Stimulated activated naive CD8-positive, alpha-beta T cell treated with anti-CD3 and anti-CD28 coated beads, Interleukin-15, Interleukin-2, amounts not matched to agents 100 U/mL and 50 U/mL, for 24 hours (primary cell): Measurements from ENCODE around the gene SBDS.
"Not testable (repeated sequence)": the region's sequence is repeated elsewhere in the genome, so short reads cannot be mapped to it uniquely, and the experiment has no call there.

Experiments used
- ATAC-seq: fragments of 150-1000 bp; cut with Tn5 transposase; one replicate; pipeline ENCODE4 v1.10.0; 2021
- DNase-seq: peaks from one replicate; pipeline ENCODE4 v3.0.0; 2021

The SBDS gene

DNA sequence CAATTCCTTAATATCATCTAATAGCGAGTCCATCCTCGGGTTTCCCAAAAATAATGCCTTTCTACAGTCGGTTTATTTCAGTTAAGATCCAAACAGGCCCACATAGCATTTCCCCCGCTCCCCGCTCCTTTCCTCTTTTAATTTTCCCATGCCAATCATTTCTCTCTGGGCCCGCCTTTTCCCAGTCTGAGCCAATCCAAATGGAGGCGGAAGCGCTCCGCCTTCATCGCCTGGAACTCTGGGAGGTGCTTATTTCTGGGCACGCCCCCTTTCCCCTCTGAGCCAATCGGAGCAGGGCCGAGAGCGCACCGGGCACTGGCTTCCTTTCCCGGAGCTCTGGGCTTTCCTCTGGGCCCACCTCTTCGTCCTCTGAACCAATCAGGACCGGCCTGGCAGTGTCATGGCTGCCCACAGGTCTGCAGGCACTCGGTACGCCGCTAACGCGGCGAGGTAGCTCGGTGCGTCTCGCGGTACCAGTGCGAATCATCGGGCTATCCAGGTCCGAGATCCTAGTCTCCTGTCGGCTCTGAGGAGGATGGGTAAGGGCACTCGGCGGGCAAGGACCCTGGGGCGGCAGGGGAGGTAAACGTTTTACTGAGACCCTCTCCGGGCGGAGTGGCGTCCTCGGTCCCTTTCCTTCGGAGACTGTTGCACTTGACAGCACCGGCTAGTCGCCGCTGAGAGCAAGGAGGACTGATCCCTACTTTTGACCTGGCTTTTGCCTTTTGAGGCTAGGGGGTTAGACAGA lies 1.2 kb upstream of the SBDS start, which contains the start of gene TYW1:
Gene TYW1 (plus strand): TSS at position 390 of the 748 bp plus-strand sequence. CDS start 146 bp downstream, at position 536.
- peak; percentile 95 for ATAC-seq
- DNase-seq = peak; percentile 97

GRCh38 chr7:66994691-66995049 lies 716 bp downstream of the SBDS start:
- DNase-seq = peak; percentile 42
- peak; percentile 57 for ATAC-seq

DNA sequence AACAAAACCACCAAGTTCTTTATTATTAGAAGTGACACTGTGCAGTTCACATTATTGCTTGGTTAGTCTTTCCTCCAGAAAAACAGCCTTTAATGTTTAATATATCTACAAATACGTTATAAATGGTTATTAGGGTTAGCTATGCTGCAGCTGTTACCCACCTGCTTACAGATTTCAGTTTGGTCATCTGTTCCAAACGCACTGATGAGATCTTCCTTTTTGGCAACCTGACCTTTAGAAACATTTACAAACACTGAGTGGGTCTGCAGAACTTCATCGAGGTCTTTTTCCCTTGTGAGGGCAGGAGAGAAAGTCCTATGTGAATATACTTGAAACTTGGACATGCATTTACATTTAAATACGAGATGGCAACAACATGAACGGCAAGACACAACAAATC lies 1.3 kb downstream of the SBDS start:
- DNase-seq, ATAC-seq: not testable (repeated sequence)

- not testable (repeated sequence) for DNase-seq, ATAC-seq
These were observed 5.8 kb downstream of the SBDS start for GRCh38 chr7:66989552-66989951.

GRCh38 chr7:66980336-66980735 lies 15.1 kb downstream of the SBDS start:
- not testable (repeated sequence) for ATAC-seq, DNase-seq

DNA sequence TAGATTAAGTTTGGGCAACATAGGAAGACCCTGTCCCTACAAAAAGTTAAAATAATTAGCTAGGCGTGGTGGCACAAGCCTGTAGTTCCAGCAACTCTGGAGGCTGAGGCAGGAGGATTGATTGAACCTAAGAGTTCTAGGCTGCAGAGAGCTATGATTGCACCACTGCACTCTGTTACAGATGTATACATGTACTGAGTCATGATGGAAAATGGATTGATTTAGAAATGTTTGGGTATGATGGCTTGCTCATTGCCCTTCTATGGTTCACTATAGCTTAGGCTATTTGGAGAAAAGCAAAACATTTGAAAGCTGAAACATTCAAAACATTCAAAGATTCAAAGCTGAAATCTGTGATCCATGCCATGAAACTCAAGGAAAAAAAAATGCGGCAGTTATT lies 16.4 kb downstream of the SBDS start:
- DNase-seq, ATAC-seq: not testable (repeated sequence)

- DNase-seq, ATAC-seq: not testable (repeated sequence)
These were observed 17.1 kb downstream of the SBDS start for GRCh38 chr7:66978312-66978711.

GRCh38 chr7:66974986-66975590 lies 20.3 kb downstream of the SBDS start:
- DNase-seq (no peak), ATAC-seq (no peak)

- no peak for ATAC-seq
- DNase-seq = no peak
These were observed 25.1 kb downstream of the SBDS start for GRCh38 chr7:66970310-66970709.

GRCh38 chr7:66969001-66969400 lies 26.4 kb downstream of the SBDS start:
- not testable (repeated sequence) for DNase-seq, ATAC-seq

DNA sequence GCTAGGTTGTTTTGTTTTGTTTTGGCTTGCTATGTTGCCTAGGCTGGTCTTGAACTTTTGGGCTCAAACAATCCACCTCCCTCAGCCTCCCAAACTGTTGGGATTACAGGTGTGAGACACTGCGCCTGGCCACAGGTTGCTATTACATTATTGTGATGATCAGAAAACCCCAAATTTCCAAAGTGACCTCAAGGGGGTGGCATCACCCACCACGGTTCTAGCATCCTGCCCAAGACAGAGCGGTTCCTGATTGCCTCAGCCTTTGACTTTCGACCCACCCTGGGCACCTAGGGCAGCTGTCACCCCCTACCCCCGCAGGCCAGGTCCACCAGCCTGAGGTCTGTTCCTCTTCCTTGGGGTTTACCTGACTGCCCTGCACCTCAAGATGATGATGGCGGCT lies 28.4 kb downstream of the SBDS start:
- DNase-seq = no peak
- ATAC-seq = no peak

GRCh38 chr7:66964411-66964810 lies 31.0 kb downstream of the SBDS start:
- ATAC-seq = no peak
- no peak for DNase-seq

DNA sequence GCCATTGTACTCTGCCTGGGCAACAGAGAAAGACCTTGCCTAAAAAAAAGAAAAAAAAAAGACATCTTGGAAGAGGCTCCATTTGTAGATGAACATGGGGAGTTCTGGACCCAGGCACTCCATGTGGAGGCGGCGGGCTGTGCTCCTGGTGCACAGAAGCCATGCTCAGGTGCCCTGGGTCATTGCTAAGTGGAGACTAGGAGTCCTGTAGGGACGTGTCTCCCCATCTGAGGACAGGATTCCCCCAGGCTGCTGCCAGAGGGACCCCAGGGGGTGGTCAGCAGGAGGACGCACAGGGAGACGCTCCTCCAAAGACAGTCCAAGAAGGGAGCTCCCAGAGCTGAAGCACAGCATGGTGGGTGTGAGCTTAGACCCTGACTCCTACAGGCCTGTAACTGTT lies 34.3 kb downstream of the SBDS start:
- ATAC-seq = no peak

DNA sequence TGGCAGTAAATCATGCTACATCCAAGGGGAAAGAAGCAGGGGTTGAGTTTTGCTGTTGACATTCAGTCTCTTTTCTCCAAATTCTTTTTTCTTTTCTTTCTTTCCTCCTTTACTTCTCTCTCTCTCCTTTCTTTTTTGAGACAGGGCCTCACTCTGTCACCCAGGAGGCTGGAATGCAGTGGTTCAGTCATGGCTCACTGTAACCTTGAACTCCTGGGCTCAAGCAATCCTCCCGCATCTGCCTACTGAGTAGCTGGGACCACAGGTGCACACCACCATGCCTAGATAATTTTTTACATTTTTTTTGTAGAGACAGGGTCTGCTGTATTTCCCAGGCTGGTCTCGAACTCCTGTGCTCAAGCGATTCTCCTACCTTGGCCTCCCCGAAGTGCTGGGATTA lies 35.2 kb downstream of the SBDS start:
- no peak for ATAC-seq
- DNase-seq = no peak

More for the DNA sequence above, 34.3 kb downstream of the SBDS start:
- DNase-seq = no peak

DNA sequence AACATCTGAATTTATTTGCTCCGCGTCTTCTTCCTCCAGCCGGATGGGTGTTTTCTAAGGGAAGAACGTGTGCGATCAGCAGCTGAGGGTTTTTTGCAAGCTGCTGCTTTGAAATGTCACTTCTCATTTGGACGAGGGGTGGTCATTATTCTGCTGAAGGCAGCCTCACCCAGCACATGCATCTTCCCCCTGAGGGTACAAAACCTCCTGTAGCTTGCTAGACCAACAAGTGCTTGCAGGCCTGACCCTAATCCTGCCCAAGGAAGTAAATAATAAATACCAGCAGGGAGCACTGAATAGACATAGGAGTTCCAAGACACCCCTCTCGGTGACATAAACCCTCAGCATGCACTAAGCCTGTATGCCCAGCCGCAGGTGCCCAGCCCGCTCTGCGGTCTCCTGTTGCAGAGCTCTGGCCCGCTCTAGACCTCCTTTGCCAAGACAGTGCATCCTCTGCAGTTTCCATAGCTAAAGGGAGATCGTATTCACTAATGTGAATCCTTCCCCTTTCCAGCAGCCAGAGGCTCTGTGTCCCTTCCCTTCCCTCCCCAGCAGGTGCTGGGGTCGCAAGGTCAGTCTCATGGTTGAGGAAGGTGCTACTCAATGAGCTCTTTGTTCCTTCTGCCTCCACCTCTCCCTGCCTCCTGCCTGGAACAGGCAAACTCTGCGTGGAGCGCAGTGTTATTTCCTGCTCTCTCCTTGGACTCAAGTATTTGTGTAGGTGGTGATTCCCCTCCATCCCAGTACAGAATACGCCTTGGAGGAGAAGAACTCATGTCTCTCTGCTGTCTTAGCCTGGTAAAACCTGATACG lies 36.6 kb downstream of the SBDS start:
- ATAC-seq = no peak

GRCh38 chr7:66957595-66958290 lies 37.6 kb downstream of the SBDS start:
- ATAC-seq = no peak

More for the DNA sequence above, 36.6 kb downstream of the SBDS start:
- DNase-seq = no peak

DNA sequence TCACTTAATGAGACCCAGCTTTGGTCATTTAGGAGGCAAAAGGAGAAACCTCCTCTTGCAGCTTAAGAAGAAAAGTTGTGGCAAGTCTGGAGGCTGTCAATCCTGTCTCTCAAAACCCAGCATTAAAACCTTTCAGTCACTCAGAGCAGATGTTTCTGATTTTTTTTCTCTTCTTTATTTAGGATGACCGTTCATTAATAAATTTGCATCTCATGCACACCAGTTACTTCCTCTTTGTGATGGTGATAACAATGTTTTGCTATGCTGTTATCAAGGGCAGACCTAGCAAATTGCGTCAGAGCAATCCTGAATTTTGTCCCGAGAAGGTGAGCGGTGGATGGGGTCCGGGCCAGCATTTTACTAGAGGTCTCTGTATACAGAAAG lies 42.4 kb downstream of the SBDS start:
- ATAC-seq = no peak
- DNase-seq = no peak

More at GRCh38 chr7:66957595-66958290, 37.6 kb downstream of the SBDS start:
- no peak for DNase-seq

- DNase-seq (no peak), ATAC-seq (no peak)
These were observed 42.9 kb downstream of the SBDS start for GRCh38 chr7:66952343-66953043.

- no peak for DNase-seq
- ATAC-seq = no peak
These were observed 44.6 kb downstream of the SBDS start for GRCh38 chr7:66950763-66951162.

DNA sequence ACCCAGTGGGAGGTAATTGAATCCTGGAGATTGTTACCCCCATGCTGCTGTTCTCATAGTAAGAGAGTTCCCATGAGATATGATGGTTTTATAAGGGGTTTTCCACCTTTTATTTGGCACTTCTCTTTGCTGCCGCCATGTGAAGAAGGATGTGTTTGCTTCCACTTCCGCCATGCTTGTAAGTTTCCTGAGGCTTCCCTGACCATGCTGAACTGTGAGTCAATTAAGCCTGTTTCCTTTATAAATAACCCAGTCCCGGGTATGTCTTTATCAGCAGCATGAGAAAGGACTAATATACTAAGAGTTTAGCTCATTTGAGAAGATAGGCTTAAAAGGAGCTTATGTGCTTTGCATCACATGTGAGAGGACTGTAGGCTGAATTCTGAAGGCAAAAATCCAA lies 45.1 kb downstream of the SBDS start:
- no peak for ATAC-seq
- DNase-seq = no peak

DNA sequence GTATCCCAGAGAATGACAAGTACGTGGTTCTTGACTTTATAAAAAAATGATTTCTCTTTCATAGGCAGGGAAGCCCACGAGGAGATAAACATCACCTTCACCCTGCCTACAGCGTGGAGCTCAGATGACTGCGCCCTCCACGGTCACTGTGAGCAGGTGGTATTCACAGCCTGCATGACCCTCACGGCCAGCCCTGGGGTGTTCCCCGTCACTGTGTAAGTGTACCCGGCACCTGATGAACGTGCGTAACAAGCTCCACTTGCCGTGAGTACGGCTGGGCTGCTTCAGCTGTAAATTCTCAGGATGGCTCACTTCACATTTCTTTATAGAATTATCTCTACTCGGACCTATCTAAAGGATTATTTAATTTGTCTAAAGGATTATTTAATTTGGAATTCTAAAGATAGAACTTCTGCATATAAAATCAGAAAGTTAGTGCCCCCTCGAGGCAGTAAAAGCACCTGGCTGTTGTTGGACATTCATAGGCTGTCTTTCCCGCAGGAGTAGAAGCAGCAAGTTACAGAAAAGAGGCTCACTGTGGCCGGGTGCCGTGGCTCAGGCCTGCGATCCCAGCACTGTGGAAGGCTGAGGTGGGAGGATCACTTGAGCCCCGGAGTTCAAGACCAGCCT lies 46.8 kb downstream of the SBDS start:
- DNase-seq (no peak), ATAC-seq (no peak)
